NCI-H187 treated with DMSO at 0.1 percent for 48 hours (cell line): Measurements from ENCODE around the gene NRG2.

ENCODE experiments used
- DNase-seq: peaks from one replicate; lab custom pipeline; 2025; lab: John Stamatoyannopoulos, UW

NRG2 gene

DNA sequence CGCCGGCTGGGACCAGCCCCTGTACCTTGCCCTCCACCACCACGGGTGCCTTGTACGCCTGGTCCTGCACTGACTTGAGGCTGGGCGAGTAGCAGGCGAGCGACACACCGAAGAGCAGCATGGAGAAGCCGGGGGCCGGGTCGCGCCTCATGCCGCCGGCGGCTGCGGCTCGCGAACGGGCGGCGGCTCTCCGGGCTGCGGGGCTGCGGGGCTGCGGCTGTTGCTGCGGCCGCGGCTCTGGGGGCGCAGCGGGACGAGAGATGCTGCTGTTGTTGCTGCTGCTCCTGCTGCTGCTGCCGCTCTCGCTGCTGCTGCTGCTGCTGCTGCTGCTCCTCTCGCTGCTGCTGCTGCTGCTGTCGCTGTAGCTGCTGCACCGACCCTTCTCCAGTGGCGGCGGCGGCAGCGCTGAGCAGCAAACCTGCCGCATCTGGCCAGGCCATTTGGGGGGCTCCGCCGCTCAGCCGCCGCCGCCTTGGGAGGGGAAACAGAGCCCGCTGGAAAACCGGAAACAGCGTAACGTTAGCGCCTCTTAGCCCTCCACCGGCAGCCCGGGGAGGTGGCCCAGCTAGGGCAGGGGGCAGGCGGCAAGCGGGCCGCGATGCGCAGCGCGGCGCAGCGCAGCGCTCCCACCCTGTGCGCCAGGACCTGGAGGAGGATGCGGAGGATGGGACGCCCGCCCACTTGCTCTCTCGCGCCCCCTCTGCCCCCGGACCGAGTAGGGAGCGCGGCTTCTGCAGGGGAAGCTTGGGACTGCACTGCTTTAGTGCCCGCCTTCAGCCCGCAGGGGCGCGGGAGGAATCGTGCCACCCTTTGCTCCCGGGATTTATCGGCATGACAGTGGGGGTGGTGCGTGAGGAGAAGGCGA, at the start of gene NRG2:
Gene NRG2 (minus strand): TSS at position 657 of the 865 bp plus-strand sequence.
- no peak for DNase-seq

DNA sequence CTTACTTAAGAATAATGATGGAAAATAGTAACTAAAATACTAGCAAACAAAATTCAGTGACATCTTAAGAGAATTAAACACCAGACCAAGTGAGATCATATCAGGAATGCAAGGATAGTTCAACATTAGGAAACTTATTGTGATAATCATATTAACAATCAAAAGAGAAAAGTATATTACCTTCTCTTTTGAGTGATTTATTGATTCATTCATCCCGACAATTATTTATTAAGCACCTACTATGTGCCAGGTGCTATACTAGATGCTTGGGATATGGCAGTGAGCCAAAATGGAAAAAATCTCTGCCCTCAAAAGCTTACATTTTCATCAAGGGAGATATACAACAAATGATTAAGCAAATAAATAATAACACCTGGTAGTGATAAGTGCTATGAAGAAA, 47.2 kb upstream of the NRG2 start:
- DNase-seq: no peak

DNA sequence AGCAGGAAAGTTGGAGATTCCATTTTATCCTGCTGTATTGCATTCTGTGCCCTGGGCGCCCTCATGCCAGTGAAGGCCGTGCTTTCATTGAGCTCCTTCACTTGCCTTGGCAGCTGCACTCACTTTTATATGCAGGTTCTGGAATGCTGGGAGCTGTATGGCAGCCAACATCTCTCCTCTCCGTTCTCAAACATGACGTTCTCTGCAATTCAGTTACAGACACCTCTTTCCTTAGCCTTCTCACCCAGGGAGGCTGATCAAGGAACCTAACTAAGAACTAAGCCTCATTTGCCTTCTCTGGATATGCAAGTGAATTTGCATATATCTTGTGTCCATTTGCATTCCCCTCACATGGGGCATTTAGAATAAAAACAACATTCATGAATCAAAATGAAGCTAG, 41.4 kb upstream of the NRG2 start:
- DNase-seq: no peak

DNA sequence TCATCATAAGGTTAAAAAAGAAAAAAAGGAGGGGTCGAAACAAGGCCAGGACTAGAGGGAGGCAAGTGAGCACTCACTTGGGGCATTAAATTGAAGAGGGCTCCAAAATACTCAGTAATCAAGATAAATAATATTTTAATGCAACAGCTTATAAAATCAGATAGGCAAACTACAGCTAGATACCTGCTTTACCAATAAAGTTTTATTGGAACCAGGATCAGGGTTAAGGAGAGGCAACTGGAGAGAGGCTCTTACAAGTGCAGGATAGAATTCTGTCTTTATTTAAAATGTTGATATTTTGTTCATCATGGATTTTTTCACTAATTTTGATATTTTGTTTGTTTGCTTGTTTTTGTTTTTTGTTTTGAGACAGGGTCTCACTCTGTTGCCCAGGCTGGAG, 40.6 kb upstream of the NRG2 start:
- DNase-seq: no peak

DNA sequence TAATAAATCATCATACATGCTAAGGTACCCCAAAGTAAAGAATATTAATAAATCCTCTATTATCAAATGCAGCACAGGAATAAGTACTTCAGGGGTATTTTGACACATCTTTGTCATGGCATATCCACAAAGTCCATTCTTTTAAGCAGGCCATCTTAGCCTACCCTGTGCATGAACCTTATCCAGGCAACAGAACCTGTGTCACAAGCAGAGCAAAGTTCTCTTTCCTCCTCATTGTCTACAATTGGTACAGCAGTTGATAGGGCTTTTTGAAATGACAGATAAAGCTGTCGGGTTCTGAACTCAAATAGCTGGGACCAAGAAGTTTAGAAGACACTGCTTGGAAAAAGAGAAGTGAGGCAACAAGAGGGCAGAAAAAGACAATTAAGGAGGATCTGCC, 40.0 kb upstream of the NRG2 start:
- no peak for DNase-seq

DNA sequence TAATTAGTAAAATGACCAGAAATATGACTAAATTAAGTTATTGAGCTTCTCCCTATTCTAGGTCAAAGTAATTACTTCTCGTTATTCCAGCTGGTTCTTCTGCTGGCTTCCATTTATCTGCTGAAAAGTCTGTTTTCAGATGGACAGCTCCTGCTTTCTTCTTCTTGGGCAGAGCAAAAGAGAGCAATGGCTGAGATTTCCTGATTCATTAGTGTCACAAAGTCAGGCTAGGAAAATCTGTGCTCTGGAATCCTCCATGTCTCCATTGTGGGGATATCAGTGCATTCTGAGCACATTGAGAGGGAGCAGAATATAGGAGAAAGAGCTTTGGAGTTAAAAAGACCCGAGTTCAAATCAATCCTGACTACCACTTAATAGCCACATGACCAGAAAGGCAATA, 33.7 kb upstream of the NRG2 start:
- no peak for DNase-seq

DNA sequence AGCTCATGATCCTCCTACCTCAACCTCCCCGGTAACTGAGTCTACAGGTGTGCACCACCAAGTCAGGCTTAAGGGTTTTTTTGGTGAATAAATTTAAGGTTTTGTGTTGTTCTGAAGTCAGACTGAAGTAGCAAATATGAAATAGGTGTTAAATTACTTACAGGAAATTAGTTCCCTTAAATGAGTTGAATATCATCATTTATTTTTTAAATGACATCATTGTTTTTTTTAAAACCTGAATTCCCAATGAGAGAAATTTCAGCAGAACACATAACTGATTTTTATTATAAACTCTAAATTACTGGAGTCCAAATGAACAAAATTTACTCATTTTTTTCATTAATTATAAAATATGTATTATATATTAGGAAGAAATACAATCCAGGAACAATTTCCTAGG, 33.0 kb upstream of the NRG2 start:
- DNase-seq: no peak

DNA sequence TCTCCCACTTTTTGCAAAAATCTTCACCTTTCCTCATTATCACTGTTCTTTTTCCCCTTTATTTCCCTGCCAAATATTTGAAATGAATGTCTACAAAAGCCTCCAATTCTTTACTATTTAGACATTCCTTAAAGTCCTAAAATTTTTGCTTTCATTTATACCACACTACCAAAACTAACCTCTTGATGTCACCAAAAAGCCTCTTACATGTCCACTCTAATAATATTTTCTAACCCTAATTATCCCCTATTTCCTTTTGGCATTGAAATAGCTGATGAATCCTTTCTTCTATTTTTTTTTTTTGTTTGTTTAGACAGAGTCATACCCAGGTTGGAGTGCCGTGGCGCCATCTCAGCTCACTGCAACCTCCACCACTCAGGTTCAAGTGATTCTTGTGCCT, 32.3 kb upstream of the NRG2 start:
- no peak for DNase-seq

DNA sequence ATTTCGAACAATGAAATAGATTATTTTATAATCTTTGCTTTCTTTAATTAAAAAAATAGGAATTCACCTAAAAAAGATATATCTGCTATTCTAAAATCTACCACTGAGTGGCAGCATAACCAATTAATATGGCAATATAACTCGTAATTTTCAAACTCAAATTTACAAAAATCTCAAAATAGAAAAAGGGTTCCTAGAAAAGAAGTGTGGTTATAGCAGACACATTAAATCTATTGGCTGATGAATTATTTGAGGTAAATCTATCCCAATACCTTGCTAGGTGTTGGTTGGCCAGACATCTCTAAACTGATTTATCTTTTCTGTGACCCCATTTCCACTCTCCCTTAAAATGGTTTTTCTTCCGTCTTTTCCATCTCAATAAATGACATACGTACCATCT, 30.2 kb upstream of the NRG2 start:
- no peak for DNase-seq

DNA sequence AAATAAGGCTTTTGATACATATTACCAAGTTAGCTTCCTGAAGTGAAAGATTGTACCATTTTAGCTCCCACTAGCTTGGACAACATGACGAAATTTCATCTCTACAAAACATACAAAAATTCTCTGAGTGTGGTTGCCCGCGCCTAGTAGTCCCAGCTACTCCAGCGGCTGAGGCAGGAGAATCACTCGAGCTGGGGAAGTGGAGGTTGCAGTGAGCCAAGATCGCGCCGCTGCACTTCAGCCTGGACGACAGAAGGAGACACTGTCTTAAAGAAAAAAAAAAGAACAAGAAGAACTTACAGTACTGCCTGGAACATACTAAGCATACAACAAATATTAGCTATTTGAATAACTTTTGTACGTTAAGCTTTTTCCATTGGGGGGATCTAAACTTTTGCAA, 29.7 kb upstream of the NRG2 start:
- DNase-seq: no peak

DNA sequence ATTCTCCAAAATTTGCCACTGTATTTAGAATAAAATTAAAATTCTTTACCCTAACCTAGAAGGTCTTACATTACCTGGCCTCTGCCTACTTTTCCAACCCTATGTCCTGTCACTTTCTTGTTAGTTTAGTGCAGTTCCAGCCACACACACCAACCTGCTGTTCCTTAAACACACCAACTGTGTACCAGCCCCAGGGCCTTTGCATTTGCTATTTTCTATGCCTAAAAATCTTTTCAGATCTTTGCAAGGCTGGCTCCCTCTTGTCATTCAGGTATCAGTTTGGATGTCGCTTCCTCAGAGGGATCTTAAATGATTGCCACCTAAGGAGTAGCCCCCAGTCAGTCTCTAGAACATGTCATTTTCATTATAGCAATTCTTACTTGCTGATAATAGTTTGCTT, 17.7 kb upstream of the NRG2 start:
- DNase-seq: no peak

DNA sequence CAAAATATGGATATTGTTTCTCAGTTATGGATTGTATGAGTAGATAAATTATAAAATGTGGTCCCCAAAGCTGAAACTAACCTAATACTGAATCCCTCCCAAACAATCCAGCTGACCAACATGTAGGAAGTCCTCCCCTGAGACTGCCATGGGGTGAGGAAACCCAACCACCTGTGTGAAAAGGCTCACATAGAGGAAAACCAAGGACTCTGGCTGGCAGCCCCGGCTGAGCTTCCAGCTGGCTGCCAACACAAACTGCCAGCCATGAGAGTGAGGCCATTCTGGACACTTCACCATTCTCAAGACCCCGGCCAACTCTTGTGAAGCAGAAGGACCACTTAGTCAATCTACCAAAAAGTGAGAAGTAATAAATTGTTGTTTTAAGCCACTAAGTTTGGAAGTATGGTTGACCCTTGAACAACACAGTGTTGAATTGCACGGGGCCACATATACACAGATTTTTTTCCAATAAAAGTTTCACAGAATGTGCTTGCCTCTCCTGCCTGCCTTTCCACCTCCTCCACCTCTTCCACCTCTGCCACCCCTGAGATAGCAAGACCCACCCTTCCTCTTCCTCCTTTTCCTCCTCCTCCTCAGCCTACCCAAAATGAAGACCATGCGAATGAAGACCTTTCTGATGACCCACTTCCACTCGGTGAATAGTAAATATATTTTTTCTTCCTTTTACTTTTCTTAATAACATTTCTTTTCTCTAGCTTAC, 15.3 kb upstream of the NRG2 start:
- no peak for DNase-seq

DNA sequence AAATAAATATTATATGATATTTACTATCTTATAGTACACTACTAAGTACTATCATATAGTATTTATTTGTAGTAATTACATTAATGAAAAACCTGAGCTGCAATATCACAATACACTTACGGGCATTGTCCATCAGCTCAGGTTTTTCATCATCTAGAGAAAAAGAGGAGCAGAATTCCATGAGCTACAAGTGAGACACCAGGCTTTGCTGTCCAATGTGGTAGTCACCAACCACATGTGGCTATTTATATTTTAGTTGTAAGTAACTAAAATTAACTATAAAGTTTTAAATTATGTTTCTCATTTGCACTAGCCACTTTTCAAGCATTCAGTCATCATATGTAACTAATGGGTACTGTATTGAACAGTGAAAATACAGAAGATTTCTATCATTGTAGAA, 13.8 kb upstream of the NRG2 start:
- DNase-seq: no peak

DNA sequence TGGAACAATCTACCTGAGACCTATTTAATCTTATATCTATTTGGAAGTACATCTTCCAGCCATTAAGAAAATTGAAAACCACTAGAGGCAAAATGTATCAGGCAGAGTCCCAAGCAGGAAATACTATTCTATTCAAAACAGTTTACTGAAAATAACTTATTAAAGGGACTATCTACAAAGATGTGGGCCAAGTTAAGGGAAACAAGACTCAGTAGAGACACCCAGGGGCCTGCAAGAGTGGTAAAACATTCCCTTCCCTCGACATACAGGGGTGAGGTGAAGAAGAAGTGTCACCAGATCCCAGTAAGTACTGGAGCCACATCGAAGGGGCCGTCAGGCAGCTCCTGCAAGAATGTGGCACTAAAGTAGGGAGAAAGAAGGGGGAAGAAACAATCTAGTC, 12.1 kb upstream of the NRG2 start:
- no peak for DNase-seq

DNA sequence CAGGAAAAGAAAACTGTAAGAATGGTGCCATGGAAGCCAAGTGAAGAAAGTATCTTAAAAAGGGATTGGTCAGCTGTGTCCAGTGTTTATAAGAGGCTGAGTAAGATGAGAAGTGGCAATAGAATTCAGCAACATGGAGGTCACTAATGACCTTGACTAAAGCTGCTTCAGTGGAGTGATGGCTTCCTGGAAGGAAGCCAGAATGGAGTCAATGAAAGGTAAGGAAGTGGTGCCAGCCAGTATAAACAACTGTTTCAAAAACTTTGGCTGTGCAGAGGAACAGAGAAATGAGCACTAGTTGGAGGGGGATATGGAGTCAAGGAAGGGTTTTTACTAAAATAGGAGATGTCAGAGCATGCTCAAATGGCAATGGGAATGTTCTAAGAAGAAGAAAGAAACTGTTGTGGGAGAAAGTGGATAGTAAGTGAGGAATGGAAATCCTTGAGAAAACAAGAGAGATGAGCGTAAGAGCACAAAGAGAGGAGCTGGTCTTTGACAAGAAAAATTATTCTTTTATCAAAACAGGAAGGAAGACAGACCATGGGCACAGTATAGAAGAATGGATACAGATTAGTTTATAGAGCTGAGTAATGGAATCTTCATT, 11.1 kb upstream of the NRG2 start:
- no peak for DNase-seq

DNA sequence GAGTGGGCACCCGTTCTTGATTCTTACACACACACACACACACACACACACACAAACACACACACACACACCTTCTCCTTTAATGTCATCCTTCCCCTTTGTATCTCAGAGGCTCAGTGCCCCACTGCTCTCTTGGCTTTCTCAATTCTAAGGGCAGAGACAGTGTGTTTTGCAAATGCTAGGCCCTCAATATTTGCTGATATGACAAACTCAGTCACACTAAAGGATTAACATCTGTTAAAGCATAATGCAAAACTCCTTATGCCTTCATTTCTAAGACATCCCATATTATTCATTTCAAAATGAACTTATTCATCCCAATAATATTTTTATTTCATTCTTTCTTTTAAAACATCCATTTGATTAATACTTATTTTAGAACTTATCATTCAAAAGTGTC, 8.9 kb upstream of the NRG2 start:
- DNase-seq: no peak

DNA sequence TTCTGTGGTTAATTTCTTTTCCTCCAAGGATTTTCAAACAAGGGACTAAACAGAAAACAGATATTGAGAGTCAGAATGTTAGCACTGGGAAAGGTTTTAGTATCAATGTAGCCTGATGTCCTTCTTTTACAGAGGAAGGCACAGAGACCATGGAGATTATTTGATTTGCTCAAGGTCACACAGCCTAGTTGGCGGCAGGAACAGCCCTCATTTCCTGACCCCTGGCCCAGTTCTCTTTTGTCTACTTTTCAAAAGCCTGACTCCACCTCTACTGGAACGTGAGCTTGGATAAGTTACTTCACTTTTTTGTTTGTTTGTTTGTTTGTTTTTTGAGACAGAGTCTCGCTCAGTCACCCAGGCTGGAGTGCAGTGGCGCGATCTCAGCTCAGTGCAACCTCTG, 6.6 kb upstream of the NRG2 start:
- no peak for DNase-seq

DNA sequence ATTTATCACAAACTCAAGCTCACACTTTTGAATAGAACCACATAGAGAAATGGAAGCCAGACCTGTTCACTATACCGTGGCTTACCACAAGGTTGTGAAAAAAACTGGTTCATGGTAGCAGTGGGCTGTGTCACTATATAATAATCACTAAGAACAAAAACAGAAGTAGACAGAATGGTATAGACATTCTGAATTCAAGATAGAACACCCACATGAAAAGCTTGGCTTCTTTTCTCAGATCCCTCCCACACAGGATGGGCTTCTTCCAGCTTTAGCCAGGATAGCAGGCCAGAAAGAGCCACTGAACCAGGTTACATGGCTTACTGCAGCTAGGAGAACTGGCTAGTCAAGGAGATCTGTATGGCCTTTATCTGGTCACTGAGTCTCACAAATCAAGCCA, 6.1 kb upstream of the NRG2 start:
- DNase-seq: no peak

DNA sequence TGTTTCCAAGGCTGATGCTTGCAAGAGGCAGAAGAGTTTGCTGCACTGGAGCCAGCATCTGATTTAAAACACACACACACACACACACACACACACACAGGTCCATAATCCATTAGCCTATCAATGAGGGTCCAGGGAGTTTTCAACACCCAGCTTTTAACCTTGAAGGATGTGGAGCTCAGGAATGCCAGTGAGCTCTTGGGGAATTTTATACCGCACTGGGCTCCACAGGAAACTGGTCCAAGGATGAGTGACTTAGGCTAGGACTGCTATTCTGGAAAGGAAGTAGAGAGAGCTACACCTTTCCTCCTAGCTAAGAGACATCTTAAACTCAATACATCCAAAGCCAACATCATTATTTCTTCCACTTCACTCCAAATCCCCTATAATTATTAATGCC, 942 bp upstream of the NRG2 start:
- no peak for DNase-seq

DNA sequence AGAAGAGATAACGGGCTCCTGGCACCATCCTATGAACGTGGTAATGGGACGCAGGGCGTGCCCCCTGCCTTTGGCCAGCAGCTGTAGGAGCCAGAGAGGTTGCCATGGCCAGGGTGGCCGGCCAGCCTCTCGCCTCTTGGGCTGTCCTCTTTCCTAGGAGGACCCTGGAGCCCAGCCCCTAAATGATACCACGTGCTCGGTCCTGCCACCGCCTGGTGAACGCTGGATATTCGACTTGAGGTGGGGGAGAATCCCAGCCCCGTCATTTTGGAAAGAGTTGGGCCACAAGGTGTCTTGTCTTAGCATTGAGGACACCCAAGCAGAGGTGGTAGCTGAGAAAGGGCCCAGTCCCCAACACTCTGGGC, 391 bp upstream of the NRG2 start:
- no peak for DNase-seq

DNA sequence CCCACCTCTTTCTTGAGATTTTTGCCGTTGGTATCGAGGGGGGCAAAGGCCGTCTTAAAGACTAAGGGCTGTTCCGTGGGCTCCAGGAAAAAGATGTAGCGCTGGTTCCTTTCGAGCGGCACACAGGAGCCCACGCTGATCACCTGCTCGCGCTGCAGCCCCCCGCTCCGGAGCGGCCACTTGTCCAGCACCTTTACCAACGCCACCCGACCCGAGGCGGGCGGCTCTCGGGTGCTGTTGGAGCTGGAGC, 781 bp downstream of the NRG2 start:
- DNase-seq: no peak

DNA sequence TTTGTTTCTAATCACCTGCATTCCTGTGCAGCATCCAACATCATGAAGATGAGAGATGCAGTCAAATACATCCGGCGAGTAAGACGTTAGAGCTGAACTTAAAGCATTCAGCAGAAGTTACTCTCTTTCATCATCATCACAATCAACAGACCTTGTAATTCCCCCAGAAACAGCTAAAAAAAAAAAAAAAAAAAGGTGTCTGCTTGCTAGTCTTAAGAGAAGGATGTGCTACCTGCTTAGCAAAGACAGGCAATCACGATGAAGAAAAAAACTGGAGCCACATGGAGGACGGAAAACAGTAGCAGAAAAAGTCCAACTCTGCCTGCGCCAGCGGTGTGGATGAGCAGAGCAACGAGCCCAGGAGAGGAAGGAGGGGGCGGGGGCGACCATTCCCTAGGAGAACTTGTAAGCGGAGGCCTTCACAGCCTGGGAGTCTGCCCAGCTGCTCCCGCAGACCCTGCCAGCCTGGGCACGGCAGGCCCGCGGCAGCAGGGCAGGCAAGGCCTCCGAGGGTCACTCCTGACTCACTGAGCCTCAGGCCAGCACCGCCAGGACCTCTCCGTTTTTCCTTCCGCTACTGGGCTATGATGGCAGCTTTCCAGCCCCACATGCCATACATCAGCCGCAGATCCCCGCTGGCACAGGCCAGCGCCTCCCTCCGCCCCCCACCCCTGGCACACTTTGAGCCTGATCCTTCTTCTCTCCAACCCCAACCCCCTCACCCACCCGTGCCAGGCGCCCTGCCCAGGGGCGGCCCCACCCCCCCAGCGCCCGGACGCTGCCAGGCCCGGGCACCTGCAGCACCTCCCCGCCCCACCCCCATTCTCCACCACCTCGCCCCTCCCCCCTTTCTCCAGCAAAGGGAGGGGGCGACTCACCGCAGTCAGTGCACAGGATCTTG, 1.4 kb downstream of the NRG2 start:
- DNase-seq: no peak

DNA sequence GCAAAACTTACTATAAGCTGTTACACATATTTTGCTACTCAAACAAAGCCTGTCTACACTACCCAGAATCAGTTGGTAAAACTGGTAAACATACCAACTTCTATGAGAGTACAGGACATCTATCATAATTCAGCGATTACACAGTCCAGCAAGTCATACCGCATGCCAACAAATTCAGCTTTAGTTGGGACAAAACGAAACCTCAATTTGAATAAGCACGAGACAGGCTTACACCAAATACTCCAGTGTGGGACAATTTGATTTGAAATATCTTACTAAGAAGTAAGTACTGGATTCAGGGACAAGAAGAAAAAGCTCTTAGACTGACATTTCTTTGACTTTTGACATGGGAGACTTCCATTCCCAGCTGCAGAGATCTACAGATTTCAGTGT, 2.0 kb downstream of the NRG2 start:
- DNase-seq: no peak
